ENCODE measurements around the gene SPTAN1.
"Not testable (repeated sequence)": the region's sequence is repeated elsewhere in the genome, so short reads cannot be mapped to it uniquely, and the experiment has no call there.

Gene SPTAN1

DNA sequence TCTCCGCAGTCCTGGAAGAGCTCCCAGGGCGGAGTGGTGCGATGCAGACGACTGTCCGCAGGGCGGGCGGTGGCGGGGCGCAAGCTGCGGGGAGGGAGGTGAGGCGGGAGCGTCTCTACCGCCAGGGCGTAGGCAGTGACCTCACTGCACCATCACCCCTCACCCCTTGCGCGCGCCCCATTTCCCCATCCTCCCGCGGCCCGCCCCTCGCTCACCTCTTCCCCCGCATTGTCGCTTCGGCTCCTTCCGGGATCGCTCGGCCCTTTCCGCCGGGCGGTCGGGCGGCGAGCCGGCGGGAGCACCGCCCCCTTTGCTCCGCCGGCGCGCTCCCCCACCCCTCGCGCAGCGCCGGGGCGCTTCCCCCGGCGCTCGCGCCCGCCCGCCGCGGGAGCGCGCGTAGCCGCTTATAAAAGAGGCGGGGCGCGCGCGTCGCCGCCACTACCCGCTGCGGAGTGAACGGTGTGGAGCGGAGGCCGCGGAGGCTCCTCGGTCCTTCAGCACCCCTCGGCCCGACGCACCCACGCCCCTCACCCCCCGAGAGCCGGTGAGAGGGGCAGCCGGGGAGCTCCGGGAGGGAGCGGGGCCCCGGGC, at the start of gene SPTAN1:
TSS of gene SPTAN1 (plus strand) at position 435 of the 591 bp plus-strand sequence. CDS start 14,154 bp downstream, outside the sequence.
- peak; percentile 74 to 79 for ATAC-seq

DNA sequence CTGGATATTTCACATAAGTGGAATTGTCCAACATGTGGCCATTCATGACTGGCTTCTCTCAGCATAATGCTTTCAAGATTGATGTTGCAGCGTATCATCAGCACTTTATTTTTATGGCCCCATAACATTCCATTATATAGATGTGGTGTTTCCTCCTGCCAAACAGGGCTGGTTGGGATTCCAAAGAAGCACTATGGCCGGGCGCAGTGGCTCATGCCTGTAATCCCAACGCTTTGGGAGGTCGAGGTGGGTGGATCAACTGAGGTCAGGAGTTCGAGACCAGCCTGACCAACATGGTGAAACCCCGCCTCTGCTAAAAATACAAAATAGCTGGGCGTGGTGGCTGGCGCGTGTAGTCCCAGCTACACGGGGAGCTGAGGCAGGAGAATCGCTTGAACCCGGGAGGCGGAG, 49.0 kb upstream of the SPTAN1 start:
- ATAC-seq: not testable (repeated sequence)

GRCh38 chr9:128503870-128504269, 48.5 kb upstream of the SPTAN1 start:
- ATAC-seq: no peak

DNA sequence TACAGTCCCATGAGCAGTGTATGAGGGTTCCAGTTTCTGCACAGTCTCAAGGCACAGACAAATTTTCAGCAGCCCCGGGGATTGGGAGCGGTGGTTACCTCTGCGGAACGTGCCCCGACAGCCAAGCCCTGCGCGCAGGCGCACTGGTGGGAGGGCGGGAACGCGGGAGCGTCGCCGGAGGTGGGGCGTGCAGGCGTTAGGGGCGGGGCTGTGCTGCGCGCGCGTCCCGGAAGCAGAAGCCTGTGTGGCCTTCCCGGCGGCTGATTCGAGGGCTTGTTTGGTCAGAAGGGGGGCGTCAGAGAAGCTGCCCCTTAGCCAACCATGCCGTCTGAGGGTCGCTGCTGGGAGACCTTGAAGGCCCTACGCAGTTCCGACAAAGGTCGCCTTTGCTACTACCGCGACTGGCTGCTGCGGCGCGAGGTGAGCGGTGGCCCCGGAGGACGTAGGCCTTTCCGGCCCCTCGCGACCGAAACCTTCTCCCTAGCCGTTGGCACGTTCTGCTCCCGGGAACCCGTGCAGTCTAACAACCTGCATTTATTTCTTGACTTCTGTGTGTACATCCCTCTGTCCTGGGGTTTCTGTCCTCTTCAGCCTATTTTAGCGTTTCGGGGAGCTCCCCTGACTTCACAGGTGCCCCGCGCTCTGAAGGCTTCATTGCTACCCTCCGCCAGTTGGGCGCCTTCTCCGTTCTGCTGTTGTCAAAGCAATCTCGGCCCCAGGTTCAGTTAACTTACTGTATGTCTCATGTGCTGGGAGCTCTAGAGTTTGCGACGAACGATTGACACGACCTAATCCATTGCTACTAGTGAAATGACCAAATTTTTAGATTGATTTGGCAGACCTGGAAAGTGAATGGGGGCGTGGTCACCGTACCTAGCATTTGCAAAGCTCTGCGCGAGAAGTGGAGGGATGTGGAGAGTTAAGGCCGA, 47.6 kb upstream of the SPTAN1 start, which contains the start of gene GLE1:
TSS of gene GLE1 (plus strand) at position 235 of the 929 bp plus-strand sequence. CDS start at position 322, 87 bp downstream.
- peak; percentile 95 to 96 for ATAC-seq

DNA sequence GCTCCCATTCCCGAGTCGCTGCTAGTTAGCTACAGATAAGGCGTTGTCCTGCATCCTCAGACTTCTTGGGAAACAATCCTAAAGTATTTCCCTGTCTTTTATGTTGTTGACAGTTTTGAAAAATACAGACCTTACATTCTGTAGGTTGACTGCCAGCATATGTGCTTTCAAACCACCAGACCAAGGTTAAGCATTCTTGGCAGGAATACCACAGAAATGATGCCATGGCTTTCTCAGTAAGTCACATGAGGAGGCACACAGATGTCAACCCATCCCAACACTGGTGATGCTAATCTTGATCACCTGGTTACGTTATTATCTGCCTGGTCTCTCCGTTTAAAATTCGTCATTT, 47.0 kb upstream of the SPTAN1 start:
- no peak for ATAC-seq

GRCh38 chr9:128505906-128506305, 46.5 kb upstream of the SPTAN1 start:
- not testable (repeated sequence) for ATAC-seq

GRCh38 chr9:128512820-128513219, 39.6 kb upstream of the SPTAN1 start:
- no peak for ATAC-seq

- ATAC-seq: no peak
Observed at GRCh38 chr9:128521956-128522355, 30.4 kb upstream of the SPTAN1 start.

- ATAC-seq: no peak
Observed at GRCh38 chr9:128523199-128523925, 29.0 kb upstream of the SPTAN1 start.

- ATAC-seq: no peak
Observed at GRCh38 chr9:128526720-128527119, 25.7 kb upstream of the SPTAN1 start.

DNA sequence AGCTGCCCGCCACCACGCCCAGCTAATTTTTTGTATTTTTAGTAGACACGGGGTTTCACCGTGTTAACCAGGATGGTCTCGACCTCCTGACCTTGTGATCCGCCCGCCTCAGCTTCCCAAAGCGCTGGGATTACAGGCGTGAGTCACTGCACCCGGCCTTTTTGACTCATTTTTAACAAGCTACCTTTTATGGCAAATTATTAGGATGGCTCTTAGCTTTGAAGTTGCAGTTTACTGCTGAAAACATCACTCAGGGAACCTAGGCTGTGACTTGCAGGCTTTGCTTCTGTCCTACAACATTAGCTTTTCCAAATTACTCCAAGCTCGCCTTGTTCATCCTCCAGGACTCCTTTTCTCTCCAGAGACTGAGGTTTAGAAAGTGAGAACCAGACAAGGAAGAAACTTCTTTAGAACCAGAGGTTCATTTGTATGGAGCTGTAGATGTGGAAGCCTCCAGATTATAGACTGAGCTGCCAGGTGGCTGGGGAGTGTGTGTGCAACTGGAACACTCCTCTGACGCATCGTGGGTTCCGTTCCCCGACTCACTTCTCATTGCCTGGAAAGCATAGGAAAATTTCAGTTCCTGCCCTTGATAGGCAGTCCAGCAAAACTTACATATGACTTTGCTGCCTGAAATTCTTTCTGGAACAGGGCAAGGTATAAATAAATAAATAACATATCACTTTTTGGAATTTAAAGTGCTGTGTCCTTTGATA, 23.8 kb upstream of the SPTAN1 start:
- ATAC-seq: no peak

- no peak for ATAC-seq
Observed at GRCh38 chr9:128529191-128529590, 23.2 kb upstream of the SPTAN1 start.

- ATAC-seq: no peak
Observed at GRCh38 chr9:128532581-128532980, 19.8 kb upstream of the SPTAN1 start.

- no peak for ATAC-seq
Observed at GRCh38 chr9:128540634-128541360, 11.6 kb upstream of the SPTAN1 start.

- no peak for ATAC-seq
Observed at GRCh38 chr9:128546504-128546903, 5.9 kb upstream of the SPTAN1 start.

DNA sequence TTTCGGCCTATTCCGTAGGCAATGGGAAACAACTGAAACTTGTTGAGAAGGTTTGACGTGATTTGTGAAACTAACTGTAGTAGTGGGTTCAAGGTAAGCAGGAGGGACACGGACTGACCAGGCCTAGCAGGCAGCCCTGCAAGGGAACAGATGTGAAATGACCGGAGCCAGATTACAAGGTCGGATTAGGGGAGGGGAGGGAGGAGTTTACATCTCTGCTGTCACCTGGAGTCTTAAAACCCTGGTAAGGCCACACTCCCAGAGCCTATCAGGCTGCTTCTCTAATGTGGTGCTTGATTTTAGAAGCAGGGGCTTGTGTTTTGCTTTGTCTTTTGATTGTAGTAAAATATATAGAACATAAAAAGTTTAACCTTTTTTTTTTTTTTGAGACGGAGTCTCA, 3.5 kb upstream of the SPTAN1 start:
- no peak for ATAC-seq

- peak; percentile 10 to 25 for ATAC-seq
Observed at GRCh38 chr9:128550226-128550625, 2.2 kb upstream of the SPTAN1 start.

- no peak for ATAC-seq
Observed at GRCh38 chr9:128550770-128551656, 1.4 kb upstream of the SPTAN1 start.

DNA sequence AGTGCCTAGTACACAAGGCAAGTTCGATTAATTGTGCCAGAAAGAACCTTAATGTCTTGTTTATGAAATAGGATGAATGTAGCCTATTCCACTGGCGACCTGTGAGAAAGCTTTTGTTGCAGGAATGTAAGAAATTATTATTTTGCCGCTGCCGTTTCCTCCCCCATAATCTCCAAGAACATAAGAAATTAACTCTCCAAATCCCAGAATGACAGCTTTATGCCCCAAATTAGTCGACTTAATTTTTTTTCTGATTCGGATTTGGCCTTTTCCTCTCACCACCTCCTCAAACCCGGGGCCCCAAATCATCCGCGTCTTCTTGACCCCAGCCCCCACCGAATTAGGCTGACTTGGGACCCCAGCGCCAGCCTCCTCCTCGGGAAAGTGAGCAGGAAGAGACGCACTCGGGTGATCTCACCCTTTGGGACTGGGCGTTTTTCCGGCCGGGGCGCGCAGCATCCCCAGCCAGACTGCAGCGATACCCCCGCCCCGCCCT, 682 bp upstream of the SPTAN1 start:
- no peak for ATAC-seq

DNA sequence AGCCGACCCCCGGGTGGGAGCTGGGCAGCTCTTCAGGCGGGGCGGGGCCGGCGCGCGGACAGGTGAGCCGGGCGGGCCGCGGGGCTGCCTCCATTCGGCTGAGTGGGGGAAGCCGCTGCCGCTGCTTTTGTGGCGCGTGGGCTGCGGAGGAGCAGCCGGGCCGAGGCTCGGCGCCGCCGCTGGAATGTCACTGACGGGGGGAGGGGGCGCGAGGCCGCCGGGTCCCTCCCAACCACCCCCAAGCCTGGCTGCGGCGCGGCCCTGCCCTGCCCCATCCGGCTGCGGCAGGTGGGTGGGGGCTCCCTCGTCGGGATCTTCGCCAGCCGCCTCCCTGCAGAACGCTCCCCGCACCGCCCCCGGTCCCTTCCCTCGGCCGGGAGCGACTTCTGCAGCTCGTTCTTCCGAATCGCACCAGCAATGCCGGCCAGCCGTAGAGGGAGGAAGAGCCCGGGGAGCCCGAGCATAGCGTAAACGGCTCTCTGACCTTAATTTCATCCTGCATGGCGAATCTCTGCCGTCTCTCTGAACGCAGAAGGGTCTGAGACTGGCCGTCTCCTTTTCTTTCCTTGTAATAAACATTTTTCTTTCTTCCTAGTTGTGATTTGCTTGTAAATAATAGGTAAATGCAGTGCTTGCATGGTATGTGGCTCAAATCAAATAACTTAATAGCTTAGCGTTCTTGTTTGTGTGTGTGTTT, 505 bp downstream of the SPTAN1 start:
- ATAC-seq: peak; percentile 15 to 22
